Measurements from ENCODE around the gene OBSCN. TPM values are rescaled to one million over a fixed set of nuclear protein-coding genes. Genes with fewer than 3 reads are reported as not detected.

OBSCN gene
- total RNA-seq, 1 experiment from 2014 or later = 10.5 TPM

GRCh38 chr1:228319352-228320088, 111.7 kb downstream of the OBSCN start:
- Histone ChIP-seq H3K27ac (ENCODE audit: low read length) (no peak overlapping the region), H3K9me3 (ENCODE audit: control insufficient read depth, insufficient read depth, low read depth, low read length) (no peaks in the 10 kb centered on the region), H3K4me1 (ENCODE audit: control insufficient read depth, insufficient read depth, low read length) (no peaks in the 10 kb centered on the region), H3K27me3 (ENCODE audit: control insufficient read depth, insufficient read depth, low read length) (0 out of 2 replicates have a peak, but pooled peaks cover 2% of the 10 kb centered on the region), H3K36me3 (ENCODE audit: control insufficient read depth, insufficient read depth, low read length) (no peaks in the 10 kb centered on the region), H3K4me3 (ENCODE audit: low read depth in 2 of 2, low read length in 2 of 2) (no peak overlapping the region)
- no TSS peak for BruUV-seq (replicated peaks)
- ATAC-seq (no peak), DNase-seq (ENCODE audit: low read depth, low spot score) (no peak)
- TF ChIP-seq SIN3A (IDR thresholded peaks at IDR 0.05; ENCODE audit: borderline replicate concordance, insufficient read depth, low read depth, low read length) (no peak), REST (IDR thresholded peaks at IDR 0.05; ENCODE audit: insufficient read depth in 1 of 2, low read depth in 2 of 2, low read length in 1 of 2) (no peak), CTCF (IDR thresholded peaks at IDR 0.05) (no peak), TCF7L2 (IDR thresholded peaks at IDR 0.05; ENCODE audit: low read depth, low read length) (no peak), POLR2AphosphoS5 (IDR thresholded peaks at IDR 0.05; ENCODE audit: low read depth, low read length) (no peak)
- in situ Hi-C loops (cut with HindIII; ENCODE audit: low pct_unique_long_range_greater_than_20kb, low sequenced_read_pairs) = no loop called here
- ChIA-PET POLR2A (no interaction called here), CTCF (no interaction called here)
- intact Hi-C loops (cut with micrococcal nuclease; ENCODE audit: unreplicated experiment) = no loop called here

GRCh38 chr1:228320394-228320793, 112.5 kb downstream of the OBSCN start:
- intact Hi-C loops (cut with micrococcal nuclease; ENCODE audit: unreplicated experiment) (no loop called here), in situ Hi-C loops (cut with HindIII; ENCODE audit: low pct_unique_long_range_greater_than_20kb, low sequenced_read_pairs) (no loop called here)
- CTCF ChIA-PET = no interaction called here
- H3K4me1 ChIP-seq (ENCODE audit: control insufficient read depth, insufficient read depth, low read length) = no peaks in the 10 kb centered on the region
- H3K36me3 ChIP-seq (ENCODE audit: control insufficient read depth, insufficient read depth, low read length) = no peaks in the 10 kb centered on the region
- no TSS peak for BruUV-seq (replicated peaks)
- no peaks in the 10 kb centered on the region for H3K9me3 ChIP-seq (ENCODE audit: control insufficient read depth, insufficient read depth, low read depth, low read length)
- POLR2A ChIA-PET = no interaction called here
- ATAC-seq (no peak), DNase-seq (ENCODE audit: low read depth, low spot score) (no peak)
- H3K4me3 ChIP-seq (ENCODE audit: low read depth in 2 of 2, low read length in 2 of 2) = no peak overlapping the region
- no peak overlapping the region for H3K27ac ChIP-seq (ENCODE audit: low read length)
- TF ChIP-seq TCF7L2 (IDR thresholded peaks at IDR 0.05; ENCODE audit: low read depth, low read length) = no peak
- TF ChIP-seq REST (IDR thresholded peaks at IDR 0.05; ENCODE audit: insufficient read depth in 1 of 2, low read depth in 2 of 2, low read length in 1 of 2) = no peak
- no peak for TF ChIP-seq SIN3A (IDR thresholded peaks at IDR 0.05; ENCODE audit: borderline replicate concordance, insufficient read depth, low read depth, low read length)
- no peak for TF ChIP-seq CTCF (IDR thresholded peaks at IDR 0.05)
- no peak for TF ChIP-seq POLR2AphosphoS5 (IDR thresholded peaks at IDR 0.05; ENCODE audit: low read depth, low read length)
- 0 out of 2 replicates have a peak, but pooled peaks cover 2% of the 10 kb centered on the region for H3K27me3 ChIP-seq (ENCODE audit: control insufficient read depth, insufficient read depth, low read length)
